Trophoblast cell (in vitro differentiated cells and primary cell): ENCODE measurements around the gene PKP3.

Experiments used
- DNase-seq, 2 donors: peaks; one replicate each; pipeline ENCODE4 v3.0.0-alpha.2; 2016
- H2AFZ ChIP-seq: 2 replicates; pipeline ENCODE4 v1.6.1; 2013; ENCODE audit warnings: low read length, moderate library complexity, mild to moderate bottlenecking; ENCODE audit not compliant: insufficient read depth, poor library complexity
- H2AK5ac ChIP-seq: 2 replicates; pipeline ENCODE4 v1.6.1; 2013; ENCODE audit warnings: mild to moderate bottlenecking, low read length
- H2BK120ac ChIP-seq: 2 replicates; pipeline ENCODE4 v1.6.1; 2013; ENCODE audit warnings: low read length, mild to moderate bottlenecking, moderate library complexity; ENCODE audit not compliant: insufficient read depth, poor library complexity
- H2BK12ac ChIP-seq: 2 replicates; pipeline ENCODE4 v1.6.1; 2013; ENCODE audit warnings: mild to moderate bottlenecking, low read length, moderate library complexity
- H2BK5ac ChIP-seq: 2 replicates; pipeline ENCODE4 v1.6.1; 2013; ENCODE audit warnings: low read length, low read depth, moderate library complexity, mild to moderate bottlenecking; ENCODE audit not compliant: poor library complexity
- H3K14ac ChIP-seq: 2 replicates; pipeline ENCODE4 v1.6.1; 2013; ENCODE audit warnings: mild to moderate bottlenecking, low read length
- H3K18ac ChIP-seq: 2 replicates; pipeline ENCODE4 v1.6.1; 2013; ENCODE audit warnings: mild to moderate bottlenecking, low read length
- H3K23ac ChIP-seq: 2 replicates; pipeline ENCODE4 v1.6.1; 2013; ENCODE audit warnings: low read length
- H3K27ac ChIP-seq: 2 replicates; pipeline ENCODE4 v1.5.1; 2013; ENCODE audit warnings: low read depth, mild to moderate bottlenecking, inconsistent platforms, low read length, moderate library complexity
- H3K27me3 ChIP-seq: 2 replicates; pipeline ENCODE4 v1.6.1; 2013; ENCODE audit warnings: inconsistent platforms, mild to moderate bottlenecking, low read length, moderate library complexity; ENCODE audit not compliant: insufficient read depth
- H3K36me3 ChIP-seq, 2 experiments: 1 replicate in 1 of 2; 2 replicates in 1 of 2; pipeline ENCODE4 v1.6.1; 2013; ENCODE audit warnings: low read length in 2 of 2, mild to moderate bottlenecking in 2 of 2, moderate library complexity in 1 of 2; ENCODE audit not compliant: insufficient read depth in 2 of 2, control insufficient read depth in 1 of 2
- H3K4ac ChIP-seq: 2 replicates; pipeline ENCODE4 v1.6.1; 2013; ENCODE audit warnings: low read depth, mild to moderate bottlenecking, low read length, moderate library complexity
- H3K4me1 ChIP-seq, 2 experiments: 1 replicate in 1 of 2; 2 replicates in 1 of 2; pipeline ENCODE4 v1.6.1; 2013; ENCODE audit warnings: low read length in 2 of 2, mild to moderate bottlenecking in 2 of 2, moderate library complexity in 1 of 2; ENCODE audit not compliant: insufficient read depth in 2 of 2, control insufficient read depth in 1 of 2
- H3K4me2 ChIP-seq: 2 replicates; pipeline ENCODE4 v1.6.1; 2013; ENCODE audit warnings: inconsistent platforms, mild to moderate bottlenecking, low read length, moderate library complexity
- H3K4me3 ChIP-seq: 2 replicates; pipeline ENCODE4 v1.5.1; 2013; ENCODE audit warnings: mild to moderate bottlenecking, low read depth, low read length, inconsistent platforms
- H3K79me1 ChIP-seq: one replicate; pipeline ENCODE4 v1.6.1; 2013; ENCODE audit warnings: low read length
- H3K79me2 ChIP-seq: 2 replicates; pipeline ENCODE4 v1.6.1; 2013; ENCODE audit warnings: low read length, mild to moderate bottlenecking; ENCODE audit not compliant: control insufficient read depth, insufficient read depth, poor library complexity
- H3K9ac ChIP-seq: 2 replicates; pipeline ENCODE4 v1.6.1; 2013; ENCODE audit warnings: mild to moderate bottlenecking, low read length
- H3K9me3 ChIP-seq: 2 replicates; pipeline ENCODE4 v1.6.1; 2013; ENCODE audit warnings: low read depth, mild to moderate bottlenecking, control low read depth, inconsistent platforms, low read length; ENCODE audit not compliant: insufficient read depth
- H4K12ac ChIP-seq: 2 replicates; pipeline ENCODE4 v1.6.1; 2013; ENCODE audit warnings: low read depth, mild to moderate bottlenecking, low read length, moderate library complexity
- H4K8ac ChIP-seq: 2 replicates; pipeline ENCODE4 v1.6.1; 2013; ENCODE audit warnings: low read depth, mild to moderate bottlenecking, low read length, moderate library complexity
- H4K91ac ChIP-seq: one replicate; pipeline ENCODE4 v1.6.1; 2013; ENCODE audit warnings: low read depth, mild to moderate bottlenecking, low read length, moderate library complexity
- WGBS: extraction: QIAGEN DNeasy Blood & Tissue Kit; methylation state at CpG from one replicate; pipeline ENCODE4 v1.1.7; 2013; ENCODE audit warnings: missing lambda C conversion rate; ENCODE audit not compliant: insufficient read length, insufficient coverage; ENCODE audit errors: extremely low coverage; 5-methylcytosine and 5-hydroxymethylcytosine counted together

The PKP3 gene

DNA sequence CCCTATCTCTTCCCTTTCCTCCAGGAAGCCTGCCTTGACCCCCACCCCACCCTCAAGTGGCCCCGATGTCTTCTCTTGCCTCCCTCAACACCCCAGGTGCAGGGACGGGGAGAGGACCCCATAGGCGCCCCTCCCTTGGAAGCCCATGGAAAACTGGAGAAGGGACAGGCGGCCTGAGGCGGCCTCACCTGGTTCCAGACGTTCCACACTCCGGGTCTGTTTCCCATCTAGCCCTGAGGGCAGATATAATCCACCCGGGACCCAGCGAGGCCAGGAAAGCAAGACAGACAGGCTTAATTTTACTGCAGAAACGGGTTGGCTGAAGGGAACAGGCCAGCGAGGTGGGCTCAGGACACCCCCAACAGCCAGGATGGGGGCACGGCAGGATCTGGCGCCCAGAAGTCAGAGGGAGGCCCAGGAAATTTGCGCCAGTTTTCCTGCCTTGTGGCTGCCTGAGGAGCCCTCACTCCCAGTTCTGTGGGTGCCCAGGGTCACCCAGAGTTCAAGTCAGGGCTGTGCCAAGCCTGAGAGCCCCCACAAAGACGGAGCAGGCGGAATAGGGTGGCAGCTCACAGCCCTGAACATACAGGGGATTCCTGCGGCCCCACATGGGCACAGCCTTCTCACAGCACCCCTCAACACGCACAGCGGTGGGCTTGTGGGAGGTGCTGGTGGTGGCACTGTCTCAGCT lies 23.8 kb downstream of the PKP3 start:
- peak overlapping the region; percentile 48 for H2BK5ac ChIP-seq
- peaks cover 14% of the 10 kb centered on the region for H3K79me2 ChIP-seq
- H3K27me3 ChIP-seq = no peaks in the 10 kb centered on the region
- no peak overlapping the region for H3K9ac ChIP-seq
- peak overlapping the region; percentile 72 for H2BK120ac ChIP-seq
- peak overlapping the region; percentile 78 for H2BK12ac ChIP-seq
- no peak overlapping the region for H3K4ac ChIP-seq
- H4K91ac ChIP-seq = peak overlapping the region; percentile 87
- H3K9me3 ChIP-seq = peaks cover 6% of the 10 kb centered on the region
- no peaks in the 10 kb centered on the region for H3K36me3 ChIP-seq
- peak overlapping the region; percentile 15 for H4K12ac ChIP-seq
- H2AK5ac ChIP-seq = peak overlapping the region; percentile 76
- no peak overlapping the region for H4K8ac ChIP-seq
- peak overlapping the region; percentile 73 for H3K4me2 ChIP-seq
- peak overlapping the region; percentile 64 for H3K14ac ChIP-seq
- peaks cover 20% of the 10 kb centered on the region for H3K79me1 ChIP-seq
- H3K4me3 ChIP-seq = no peak overlapping the region
- WGBS = no CpG with 5 or more reads among the region's 19 CpGs
- peak overlapping the region; percentile 44 for H3K18ac ChIP-seq
- DNase-seq = peak; percentile 56 to 82
- H3K4me1 ChIP-seq = peaks cover 19 to 32% of the 10 kb centered on the region in 2 experiments
- H2AFZ ChIP-seq = no peak overlapping the region
- H3K23ac ChIP-seq = no peak overlapping the region
- peak overlapping the region; percentile 82 for H3K27ac ChIP-seq

DNA sequence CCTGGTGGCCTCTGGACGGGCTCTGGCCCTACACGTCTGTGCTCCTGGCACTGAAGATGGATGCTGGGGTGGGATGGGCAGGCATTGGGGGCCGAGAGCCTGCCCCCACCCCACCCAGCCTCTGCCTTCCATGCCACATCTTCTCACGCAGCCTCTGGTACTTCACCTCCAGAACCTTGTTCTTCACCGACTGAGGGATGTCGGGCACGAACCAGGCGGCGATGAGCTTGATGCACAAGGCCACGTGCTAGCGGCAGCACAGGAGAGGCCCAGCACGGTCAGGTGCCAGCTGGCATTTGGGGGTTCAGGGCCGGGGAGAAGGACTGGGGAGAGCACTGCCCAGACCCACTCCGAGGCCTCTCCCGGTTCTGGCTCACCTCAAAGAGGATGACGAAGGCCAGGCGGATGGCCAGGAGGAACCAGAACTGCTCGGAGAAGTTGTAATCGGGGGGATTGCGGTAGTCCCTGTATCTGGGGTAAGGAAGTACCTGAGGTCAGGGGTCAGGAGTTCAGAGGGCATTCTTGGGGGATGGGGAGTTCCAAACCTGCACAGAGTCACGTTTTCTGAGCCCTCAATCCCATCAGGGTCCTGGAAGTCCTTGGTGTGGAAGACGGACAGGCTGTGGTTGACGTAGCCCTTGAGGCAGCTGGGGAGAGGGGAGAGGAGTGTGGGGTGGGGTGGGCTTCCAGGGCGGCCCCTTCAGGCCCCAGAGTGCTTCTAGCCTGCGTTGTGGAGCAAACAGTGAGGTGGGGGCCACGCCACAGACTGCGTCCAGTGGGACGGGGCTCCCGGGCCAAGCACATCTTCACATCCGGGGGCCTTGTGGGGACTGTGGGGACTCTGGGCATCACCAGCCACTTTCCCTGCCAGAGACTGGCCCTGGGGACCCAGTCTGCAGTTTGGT lies 24.6 kb downstream of the PKP3 start:
- Histone ChIP-seq H2BK12ac (peak overlapping the region; percentile 78), H2AK5ac (peak overlapping the region; percentile 76), H3K18ac (peak overlapping the region; percentile 44), H3K4me2 (no peak overlapping the region), H3K79me2 (peaks cover 14% of the 10 kb centered on the region), H3K27me3 (no peaks in the 10 kb centered on the region), H3K23ac (no peak overlapping the region), H3K36me3 (no peaks in the 10 kb centered on the region), H3K79me1 (peaks cover 20% of the 10 kb centered on the region), H4K8ac (no peak overlapping the region), H3K4me1 (peaks cover 19 to 32% of the 10 kb centered on the region in 2 experiments), H2AFZ (no peak overlapping the region), H3K4me3 (no peak overlapping the region), H3K14ac (peak overlapping the region; percentile 64), H2BK120ac (peak overlapping the region; percentile 72), H4K91ac (peak overlapping the region; percentile 87), H3K9ac (no peak overlapping the region), H4K12ac (peak overlapping the region; percentile 15), H3K9me3 (peaks cover 6% of the 10 kb centered on the region), H3K4ac (no peak overlapping the region), H2BK5ac (peak overlapping the region; percentile 23), H3K27ac (peak overlapping the region; percentile 82)
- WGBS = no CpG with 5 or more reads among the region's 30 CpGs
- DNase-seq = no peak

DNA sequence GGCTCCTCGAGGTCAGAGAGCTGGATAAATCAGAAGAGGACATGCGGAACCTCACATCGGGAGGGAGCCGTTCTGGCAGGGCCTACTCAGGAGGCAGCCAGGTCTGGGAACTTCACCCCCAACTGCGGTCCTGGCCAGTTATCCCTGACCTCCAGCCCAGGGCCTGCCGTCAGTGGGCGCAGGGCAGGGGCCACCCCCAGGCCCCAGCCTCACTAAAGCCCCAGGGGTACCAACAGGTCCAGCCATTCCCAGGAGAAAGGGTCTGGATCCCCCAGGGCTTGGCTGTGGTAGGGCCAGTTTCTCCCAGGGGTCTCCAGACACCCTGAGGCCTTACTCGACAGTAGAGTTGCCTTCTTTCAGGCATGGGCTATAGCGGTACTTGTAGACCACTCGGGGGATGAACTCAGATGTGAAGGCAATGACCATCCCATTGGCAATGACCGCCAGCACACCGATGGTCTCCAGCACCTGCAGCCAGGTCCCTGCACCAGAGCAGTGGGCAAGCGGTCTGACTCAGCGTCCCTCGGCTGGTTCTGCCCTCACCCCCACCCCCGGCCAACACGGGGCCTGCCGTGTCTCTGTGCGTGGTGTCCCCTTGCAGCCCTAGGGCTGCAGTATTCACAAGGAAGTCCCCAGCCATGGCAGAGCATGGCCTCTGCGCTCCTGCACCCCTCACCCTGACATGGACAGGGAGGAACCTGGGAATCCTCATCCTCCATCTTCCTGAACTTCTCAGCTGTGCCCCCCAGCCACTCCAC lies 25.4 kb downstream of the PKP3 start:
- Histone ChIP-seq H3K27me3 (no peaks in the 10 kb centered on the region), H4K91ac (peak overlapping the region; percentile 42), H3K9ac (no peak overlapping the region), H3K36me3 (no peaks in the 10 kb centered on the region), H3K79me2 (peaks cover 14% of the 10 kb centered on the region), H3K4ac (no peak overlapping the region), H2BK5ac (no peak overlapping the region), H2BK120ac (peak overlapping the region; percentile 23), H4K12ac (no peak overlapping the region), H3K9me3 (peaks cover 5% of the 10 kb centered on the region), H3K4me2 (no peak overlapping the region), H3K79me1 (peaks cover 20% of the 10 kb centered on the region), H2AFZ (no peak overlapping the region), H3K4me1 (peaks cover 19 to 32% of the 10 kb centered on the region in 2 experiments), H4K8ac (no peak overlapping the region), H3K14ac (no peak overlapping the region), H3K4me3 (peak overlapping the region; percentile 18), H3K27ac (no peak overlapping the region), H3K18ac (no peak overlapping the region), H2BK12ac (no peak overlapping the region), H3K23ac (no peak overlapping the region), H2AK5ac (no peak overlapping the region)
- no CpG with 5 or more reads among the region's 20 CpGs for WGBS
- no peak for DNase-seq
